ENCODE measurements around the gene ONECUT1. TPM values are rescaled to one million over a fixed set of nuclear protein-coding genes. Genes with fewer than 3 reads are reported as not detected.
A peak's percentile ranks its signal among the peaks of the same experiment; 100 is the strongest.
"Not testable (repeated sequence)": the region's sequence is repeated elsewhere in the genome, so short reads cannot be mapped to it uniquely, and the experiment has no call there.

Gene ONECUT1
- total RNA-seq, result not detected
- long read RNA-seq, result 0 reads

GRCh38 chr15:52790169-52790708 lies at the start of gene ONECUT1:
TSS of gene ONECUT1 (minus strand) at chr15:52790336. CDS start at chr15:52789884, 452 bp downstream.
- DNase-seq (peak; percentile 72), ATAC-seq (peak; percentile 91)
- intact Hi-C loops (cut with micrococcal nuclease), result no loop called here

DNA sequence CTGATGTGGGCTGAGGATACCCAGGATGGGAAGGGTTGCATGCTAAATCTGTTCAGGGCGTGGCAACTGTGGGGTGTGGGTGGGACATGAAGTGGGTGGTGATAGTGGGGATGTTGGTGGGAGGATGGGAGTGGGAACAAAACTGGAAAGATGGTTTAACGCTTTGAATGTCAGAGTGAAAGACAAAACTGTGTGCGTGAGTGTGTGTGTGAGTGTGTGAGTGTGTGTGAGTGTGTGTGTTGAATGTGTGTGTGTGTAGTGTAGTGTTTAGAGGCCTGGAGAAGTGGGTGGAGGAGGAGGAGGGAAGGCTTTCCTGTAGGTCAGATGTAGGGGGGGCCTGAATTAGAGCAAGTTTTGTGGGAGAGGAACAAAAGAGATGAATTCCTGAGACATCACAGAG lies 44.2 kb upstream of the ONECUT1 start:
- intact Hi-C loops (cut with micrococcal nuclease), result no loop called here
- no peak for ATAC-seq

GRCh38 chr15:52824169-52824942 lies 34.2 kb upstream of the ONECUT1 start:
- DNase-seq; ATAC-seq; intact Hi-C loops (cut with micrococcal nuclease): not testable (repeated sequence)

More for the DNA sequence above, 44.2 kb upstream of the ONECUT1 start:
- no peak for DNase-seq

DNA sequence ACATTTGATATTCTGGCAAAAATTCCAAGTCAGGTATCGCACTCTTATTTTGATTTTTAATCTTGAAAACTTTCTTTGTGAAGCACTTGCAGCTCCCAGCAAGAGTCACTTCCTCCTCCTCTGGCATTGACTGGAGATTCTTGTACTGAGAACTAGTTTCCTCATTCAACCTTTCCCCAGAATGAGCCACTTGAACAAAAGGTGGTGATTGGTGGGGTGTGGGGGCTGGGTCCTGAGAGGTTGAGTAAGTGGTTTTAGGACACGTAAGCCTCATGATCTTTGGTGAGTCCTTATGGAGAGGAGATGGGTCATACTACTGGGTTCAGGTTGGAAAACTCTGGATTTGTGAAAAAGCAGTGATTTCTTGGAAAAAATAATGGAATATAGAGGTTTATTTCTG lies 32.3 kb upstream of the ONECUT1 start:
- intact Hi-C loops (cut with micrococcal nuclease), result no loop called here
- no peak for DNase-seq

DNA sequence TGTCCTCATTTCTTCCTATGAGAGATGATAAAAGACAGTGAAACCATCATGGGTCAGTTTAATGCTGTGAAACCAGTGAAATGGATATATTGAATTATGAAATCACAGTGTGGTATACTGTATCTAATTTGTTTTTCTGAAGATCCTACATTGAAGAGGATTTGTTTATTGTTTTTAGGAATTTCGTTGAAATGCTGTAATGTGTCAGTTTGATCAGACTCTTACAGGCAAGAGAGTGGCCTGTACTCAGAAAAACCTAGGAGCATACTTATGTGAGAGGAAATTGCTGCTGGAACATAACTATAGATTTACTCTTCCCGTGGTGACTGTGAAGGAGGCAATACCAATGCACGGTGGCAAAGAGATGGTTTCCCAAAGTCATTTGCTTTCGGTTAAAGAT lies 29.1 kb upstream of the ONECUT1 start:
- DNase-seq (no peak), ATAC-seq (no peak)
- intact Hi-C loops (cut with micrococcal nuclease), result no loop called here

More for the DNA sequence above, 32.3 kb upstream of the ONECUT1 start:
- ATAC-seq, result no peak

GRCh38 chr15:52815899-52816298 lies 25.8 kb upstream of the ONECUT1 start:
- DNase-seq; ATAC-seq; intact Hi-C loops (cut with micrococcal nuclease): not testable (repeated sequence)

DNA sequence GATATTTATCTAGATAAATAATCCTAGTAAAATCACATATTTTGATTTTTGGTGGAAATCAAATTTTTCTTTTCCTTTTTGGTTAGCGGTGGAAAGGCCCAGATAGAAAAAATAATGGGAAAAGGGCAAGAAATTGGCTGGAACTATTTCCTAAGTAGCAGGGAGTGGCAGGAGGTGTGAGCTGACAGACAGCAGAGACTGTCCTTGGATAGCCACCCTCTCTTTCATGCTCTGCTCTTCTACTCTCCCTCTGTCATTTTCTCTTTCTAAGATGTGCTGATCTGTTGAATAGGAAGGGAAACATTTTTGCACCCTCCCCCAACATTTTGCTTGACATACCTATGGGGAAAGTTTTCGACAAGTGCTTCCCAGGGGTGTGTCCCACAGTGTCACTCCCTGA lies 18.9 kb upstream of the ONECUT1 start:
- intact Hi-C loops (cut with micrococcal nuclease), result no loop called here
- DNase-seq (no peak), ATAC-seq (peak; percentile 38)

GRCh38 chr15:52808441-52808840 lies 18.3 kb upstream of the ONECUT1 start:
- DNase-seq (no peak), ATAC-seq (no peak)
- intact Hi-C loops (cut with micrococcal nuclease), result no loop called here

DNA sequence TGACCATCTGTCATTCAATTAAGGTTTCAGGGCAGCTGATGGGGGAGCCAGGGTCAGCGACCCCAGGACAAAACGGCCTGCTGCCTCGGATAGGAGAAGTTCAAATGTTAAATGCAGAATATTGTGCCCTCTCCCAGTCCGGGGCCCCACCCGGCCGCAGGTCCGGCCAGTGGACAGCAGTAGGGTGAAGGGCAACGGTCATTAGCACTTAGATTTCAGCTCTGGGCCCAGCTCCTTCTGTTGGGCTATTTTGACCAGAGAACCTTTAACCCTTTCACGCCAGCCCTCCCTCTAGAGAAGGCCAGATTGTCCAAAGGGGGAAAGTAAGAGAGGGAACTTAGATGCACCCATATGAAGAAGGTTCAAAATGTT lies 16.1 kb upstream of the ONECUT1 start:
- ATAC-seq, result no peak

GRCh38 chr15:52805351-52806283 lies 15.5 kb upstream of the ONECUT1 start:
- ATAC-seq (peak; percentile 24), DNase-seq (no peak)
- intact Hi-C loops (cut with micrococcal nuclease), result no loop called here

More for the DNA sequence above, 16.1 kb upstream of the ONECUT1 start:
- DNase-seq, result no peak
- intact Hi-C loops (cut with micrococcal nuclease), result no loop called here

DNA sequence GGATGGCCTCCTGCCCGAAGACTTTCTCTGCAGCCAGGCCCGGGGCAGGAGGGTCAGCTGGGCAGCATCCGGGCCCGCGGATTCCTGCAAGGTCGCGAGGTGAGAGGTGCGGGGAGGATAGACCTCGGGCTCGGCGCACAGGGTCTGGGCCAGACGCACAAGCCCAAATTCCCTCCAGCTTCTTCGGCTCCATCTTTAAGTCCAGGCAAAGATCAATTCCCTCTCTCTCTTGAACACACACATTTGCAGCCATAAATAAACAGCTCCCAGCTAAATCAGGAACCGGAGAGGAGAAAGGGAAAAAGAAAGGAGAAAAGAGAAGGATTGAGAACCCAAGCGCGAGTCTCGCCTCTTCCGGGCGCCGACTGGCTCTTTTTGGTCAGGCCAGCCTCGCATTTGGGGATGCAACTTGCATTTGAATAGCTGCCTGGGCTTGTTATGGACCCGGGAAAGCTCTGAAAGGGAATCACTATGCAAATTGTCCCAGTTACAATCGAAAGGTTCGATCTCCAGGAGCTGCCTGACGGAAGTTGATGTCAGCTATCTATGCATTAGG lies 14.5 kb upstream of the ONECUT1 start:
- DNase-seq (no peak), ATAC-seq (no peak)
- intact Hi-C loops (cut with micrococcal nuclease), result no loop called here

- intact Hi-C loops (cut with micrococcal nuclease), result no loop called here
- ATAC-seq, result no peak
- DNase-seq, result no peak
Measured at GRCh38 chr15:52803467-52804306, 13.6 kb upstream of the ONECUT1 start.

GRCh38 chr15:52803108-52803466 lies 13.0 kb upstream of the ONECUT1 start:
- no peak for ATAC-seq
- no peak for DNase-seq
- intact Hi-C loops (cut with micrococcal nuclease), result no loop called here

GRCh38 chr15:52802110-52802509 lies 12.0 kb upstream of the ONECUT1 start:
- DNase-seq (no peak), ATAC-seq (no peak)
- intact Hi-C loops (cut with micrococcal nuclease), result no loop called here

GRCh38 chr15:52801748-52802085 lies 11.6 kb upstream of the ONECUT1 start:
- DNase-seq, result no peak
- intact Hi-C loops (cut with micrococcal nuclease), result no loop called here
- ATAC-seq, result no peak

GRCh38 chr15:52800828-52801747 lies 11.0 kb upstream of the ONECUT1 start:
- intact Hi-C loops (cut with micrococcal nuclease), result no loop called here
- no peak for ATAC-seq
- no peak for DNase-seq

GRCh38 chr15:52799145-52799811 lies 9.1 kb upstream of the ONECUT1 start:
- intact Hi-C loops (cut with micrococcal nuclease), result no loop called here
- no peak for DNase-seq
- no peak for ATAC-seq
